Measurements from ENCODE around the gene MFSD12. TPM values are rescaled to one million over a fixed set of nuclear protein-coding genes. Genes with fewer than 3 reads are reported as not detected.
"Not testable (repeated sequence)": the region's sequence is repeated elsewhere in the genome, so short reads cannot be mapped to it uniquely, and the experiment has no call there.

MFSD12 gene
- total RNA-seq, 1 donor from 2014 or later, result 136 TPM

DNA sequence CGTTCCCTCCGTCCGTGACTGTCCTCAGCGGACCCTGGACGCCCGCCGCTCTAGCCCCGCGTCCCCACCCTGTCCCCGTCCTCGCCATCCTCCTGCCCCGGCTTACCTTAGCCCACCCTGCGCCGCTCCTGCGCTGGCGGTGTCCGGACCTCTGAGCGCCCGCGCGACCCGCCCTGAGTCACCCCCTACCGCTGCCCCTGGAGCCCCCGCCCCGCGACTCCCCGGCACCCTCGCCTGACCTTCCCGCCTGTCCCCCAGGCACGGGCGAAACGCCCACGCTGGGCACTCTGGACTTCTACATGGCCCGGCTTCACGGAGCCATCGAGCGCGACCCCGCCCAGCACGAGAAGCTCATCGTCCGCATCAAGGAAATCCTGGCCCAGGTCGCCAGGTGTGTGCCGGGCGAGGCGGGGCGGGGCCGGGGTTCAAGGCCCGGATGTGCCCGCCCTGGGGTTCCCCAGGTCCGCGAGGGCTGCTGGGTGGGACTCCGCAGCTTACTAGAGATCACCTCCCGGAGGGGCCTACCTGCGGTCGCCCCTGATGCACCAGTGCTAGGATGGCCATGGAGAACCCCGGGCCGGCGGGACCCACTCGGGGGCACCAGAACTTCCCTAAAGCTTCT lies 20.4 kb upstream of the MFSD12 start:
- H3K4me3 Mint-ChIP-seq, result no peak overlapping the region
- H3K4me1 Mint-ChIP-seq (ENCODE audit: low read depth), result no peaks in the 10 kb centered on the region
- no peak for DNase-seq (ENCODE audit: low spot score)
- peaks cover 2% of the 10 kb centered on the region for H3K27me3 Mint-ChIP-seq (ENCODE audit: insufficient read depth)
- H3K36me3 Mint-ChIP-seq (ENCODE audit: low read depth), result peaks cover 9% of the 10 kb centered on the region
- intact Hi-C loops (cut with micrococcal nuclease), result no loop called here
- no peak overlapping the region for H3K27ac Mint-ChIP-seq
- no peaks in the 10 kb centered on the region for H3K9me3 Mint-ChIP-seq

DNA sequence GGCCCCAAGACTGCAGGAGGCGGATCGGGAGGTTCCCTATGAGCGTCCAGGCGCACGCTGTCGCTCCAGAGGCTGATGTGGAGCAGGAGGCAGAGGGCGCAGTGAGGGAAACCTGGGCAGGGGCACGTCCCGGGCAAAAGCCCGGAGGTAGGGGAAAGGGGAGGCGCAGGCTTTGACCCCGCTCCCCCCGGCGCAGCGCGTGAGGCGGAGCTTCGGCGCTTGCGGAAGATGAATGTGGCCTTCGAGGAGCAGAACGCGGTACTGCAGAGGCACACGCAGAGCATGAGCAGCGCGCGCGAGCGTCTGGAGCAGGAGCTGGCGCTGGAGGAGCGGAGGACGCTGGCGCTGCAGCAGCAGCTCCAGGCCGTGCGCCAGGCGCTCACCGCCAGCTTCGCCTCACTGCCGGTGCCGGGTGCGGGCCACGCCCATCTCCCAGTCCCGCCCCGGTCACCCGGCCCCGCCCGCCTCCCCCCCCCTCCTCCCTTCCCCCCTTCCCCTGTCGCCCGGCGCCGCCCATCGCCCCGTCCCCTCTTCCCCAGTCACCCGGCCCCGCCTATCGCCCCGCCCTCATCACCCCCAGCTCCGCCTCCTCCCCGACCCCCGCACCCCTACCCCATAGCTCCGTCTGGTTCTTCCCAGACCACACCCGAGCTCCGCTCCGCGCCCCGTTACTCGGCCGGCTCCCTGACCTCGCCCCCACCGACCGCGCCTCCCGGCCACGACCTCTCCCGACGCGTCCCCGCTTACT lies 19.5 kb upstream of the MFSD12 start:
- peaks cover 9% of the 10 kb centered on the region for H3K36me3 Mint-ChIP-seq (ENCODE audit: low read depth)
- H3K27me3 Mint-ChIP-seq (ENCODE audit: insufficient read depth), result peaks cover 2% of the 10 kb centered on the region
- H3K4me3 Mint-ChIP-seq, result no peak overlapping the region
- H3K27ac Mint-ChIP-seq, result no peak overlapping the region
- H3K4me1 Mint-ChIP-seq (ENCODE audit: low read depth), result no peaks in the 10 kb centered on the region
- no peaks in the 10 kb centered on the region for H3K9me3 Mint-ChIP-seq
- DNase-seq (ENCODE audit: low spot score), result no peak
- intact Hi-C loops (cut with micrococcal nuclease), result no loop called here

DNA sequence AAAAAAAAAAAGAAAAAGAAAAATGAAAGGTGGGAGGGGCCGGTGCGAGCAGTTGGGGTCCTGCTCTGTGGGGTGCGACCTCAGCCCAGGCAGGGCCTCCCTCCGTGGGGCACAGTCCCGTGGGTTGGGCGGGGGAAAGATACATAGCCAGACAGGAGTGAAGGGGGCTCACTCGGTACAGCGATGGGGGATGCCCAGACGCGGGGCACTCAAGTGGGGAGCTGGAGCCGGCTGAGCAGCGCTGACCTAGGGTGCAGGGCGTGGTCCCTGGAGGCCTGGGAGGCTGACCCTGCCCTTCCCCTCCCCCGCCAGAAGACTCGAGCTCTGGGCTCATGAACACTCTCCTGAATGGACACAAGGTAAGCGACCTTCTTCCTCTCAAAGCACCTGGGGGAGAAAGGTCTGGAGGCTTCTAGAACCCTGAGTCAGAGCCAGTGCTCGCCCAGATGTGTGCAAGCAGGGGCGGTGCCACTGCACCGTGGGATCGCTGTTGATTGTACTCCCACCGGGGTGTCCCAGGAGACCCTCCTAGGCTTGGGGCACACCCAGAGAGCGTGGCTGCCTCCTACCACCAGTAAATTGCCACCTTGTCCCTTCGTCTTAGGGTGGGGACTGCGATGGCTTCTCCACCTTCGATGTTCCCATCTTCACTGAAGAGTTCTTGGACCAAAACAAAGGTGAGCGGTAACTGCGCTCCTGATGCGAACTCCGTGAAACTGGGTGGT lies 18.7 kb upstream of the MFSD12 start:
- H3K9me3 Mint-ChIP-seq, result no peaks in the 10 kb centered on the region
- H3K27me3 Mint-ChIP-seq (ENCODE audit: insufficient read depth), result peaks cover 2% of the 10 kb centered on the region
- intact Hi-C loops (cut with micrococcal nuclease), result no loop called here
- H3K36me3 Mint-ChIP-seq (ENCODE audit: low read depth), result peaks cover 9% of the 10 kb centered on the region
- no peaks in the 10 kb centered on the region for H3K4me1 Mint-ChIP-seq (ENCODE audit: low read depth)
- H3K27ac Mint-ChIP-seq, result no peak overlapping the region
- no peak overlapping the region for H3K4me3 Mint-ChIP-seq
- DNase-seq (ENCODE audit: low spot score), result no peak

DNA sequence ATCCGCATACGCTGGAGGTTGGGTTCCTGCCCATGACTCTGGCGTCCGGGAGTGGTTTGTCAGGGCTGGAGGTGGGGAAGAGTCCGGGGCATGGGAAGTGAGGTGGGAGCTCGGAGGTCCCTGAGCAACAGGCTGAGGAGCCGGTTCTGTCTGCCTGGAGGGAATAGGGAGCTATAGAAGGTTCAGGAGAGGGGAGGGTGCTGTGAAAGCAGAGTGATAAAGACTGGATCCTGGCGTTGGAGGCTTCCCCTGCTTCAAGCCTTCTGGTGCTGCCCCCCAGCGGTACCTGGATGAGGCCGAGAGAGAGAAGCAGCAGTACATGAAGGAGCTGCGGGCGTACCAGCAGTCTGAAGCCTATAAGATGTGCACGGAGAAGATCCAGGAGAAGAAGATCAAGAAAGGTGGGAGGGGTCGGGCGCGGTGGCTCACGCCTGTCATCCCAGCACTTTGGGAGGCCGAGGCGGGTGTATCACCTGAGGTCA lies 17.9 kb upstream of the MFSD12 start:
- DNase-seq (ENCODE audit: low spot score), result no peak
- intact Hi-C loops (cut with micrococcal nuclease), result no loop called here
- Mint-ChIP-seq H3K4me1 (ENCODE audit: low read depth) (no peaks in the 10 kb centered on the region), H3K27ac (no peak overlapping the region), H3K36me3 (ENCODE audit: low read depth) (peaks cover 9% of the 10 kb centered on the region), H3K9me3 (no peaks in the 10 kb centered on the region), H3K4me3 (no peak overlapping the region), H3K27me3 (ENCODE audit: insufficient read depth) (peaks cover 2% of the 10 kb centered on the region)

DNA sequence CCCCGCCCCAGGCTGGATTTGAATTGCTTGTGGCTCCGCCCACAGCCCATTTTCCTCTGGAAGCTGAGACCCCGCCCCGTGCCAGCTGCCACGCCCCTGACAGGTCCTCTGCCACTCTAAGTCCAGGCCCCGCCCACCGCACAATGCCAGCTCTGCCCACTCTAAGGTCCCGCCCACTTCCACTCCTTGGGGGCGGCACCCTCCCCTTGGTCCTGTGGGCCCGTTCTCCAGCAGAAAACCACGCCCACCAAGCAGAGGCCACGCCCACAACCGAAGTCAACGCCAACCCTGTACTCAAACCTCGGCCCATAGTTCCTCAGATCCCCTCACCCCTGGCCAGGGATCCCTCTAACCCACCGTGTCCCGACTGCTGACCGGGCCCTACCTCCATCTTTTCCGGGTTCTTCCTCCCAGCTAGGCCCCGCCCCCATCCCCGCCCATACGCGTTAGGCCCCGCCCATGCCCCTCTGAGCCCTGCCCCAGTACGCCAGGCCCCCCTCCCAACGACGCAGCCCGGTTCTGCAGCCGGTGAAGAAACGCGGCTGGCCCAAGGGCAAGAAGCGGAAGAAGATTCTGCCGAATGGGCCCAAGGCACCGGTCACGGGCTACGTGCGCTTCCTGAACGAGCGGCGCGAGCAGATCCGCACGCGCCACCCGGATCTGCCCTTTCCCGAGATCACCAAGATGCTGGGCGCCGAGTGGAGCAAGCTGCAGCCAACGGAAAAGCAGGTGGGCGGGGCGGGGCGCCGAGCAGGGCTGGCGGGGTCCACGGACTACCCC lies 16.7 kb upstream of the MFSD12 start:
- Mint-ChIP-seq H3K4me1 (ENCODE audit: low read depth) (no peaks in the 10 kb centered on the region), H3K9me3 (no peaks in the 10 kb centered on the region), H3K27me3 (ENCODE audit: insufficient read depth) (peaks cover 2% of the 10 kb centered on the region), H3K36me3 (ENCODE audit: low read depth) (peaks cover 9% of the 10 kb centered on the region), H3K27ac (peak overlapping the region; percentile 74), H3K4me3 (peak overlapping the region; percentile 85)
- peak; percentile 86 for DNase-seq (ENCODE audit: low spot score)
- intact Hi-C loops (cut with micrococcal nuclease), result loop anchor here (2.0 to 5.0 kb wide), 6 partner anchors 289 to 1922 kb away; partner anchors contain the start of genes MPND and TCF3

DNA sequence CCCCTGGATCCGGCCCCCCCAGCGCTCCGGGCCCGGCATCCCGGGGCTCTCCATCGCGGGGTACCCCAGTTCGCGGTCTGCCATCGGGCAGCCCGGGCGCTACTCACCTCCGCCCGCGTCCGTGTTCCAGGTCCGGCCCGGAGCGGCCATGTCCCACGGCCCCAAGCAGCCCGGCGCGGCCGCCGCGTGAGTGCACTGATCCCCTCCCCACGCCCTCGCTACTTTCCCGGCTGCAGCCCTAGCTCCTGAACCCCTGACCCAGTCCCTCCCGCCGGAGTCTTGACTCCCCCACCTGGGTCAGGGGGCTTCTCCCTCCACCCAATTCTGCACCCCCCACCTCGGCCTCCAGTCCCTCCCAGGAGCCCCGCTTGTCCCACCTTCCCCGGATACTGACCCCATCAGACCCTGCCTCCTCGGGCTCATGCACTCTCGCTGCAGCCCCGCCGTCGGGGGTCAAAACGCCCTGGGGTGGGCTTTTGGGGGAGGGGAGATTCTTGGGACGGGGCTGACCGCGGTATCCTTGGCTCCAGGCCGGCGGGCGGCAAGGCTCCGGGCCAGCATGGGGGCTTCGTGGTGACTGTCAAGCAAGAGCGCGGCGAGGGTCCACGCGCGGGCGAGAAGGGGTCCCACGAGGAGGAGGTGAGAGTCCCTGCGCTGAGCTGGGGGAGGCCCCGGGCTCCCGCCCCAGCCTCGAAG lies 15.9 kb upstream of the MFSD12 start:
- H3K9me3 Mint-ChIP-seq, result no peaks in the 10 kb centered on the region
- peaks cover 9% of the 10 kb centered on the region for H3K36me3 Mint-ChIP-seq (ENCODE audit: low read depth)
- peak overlapping the region; percentile 74 for H3K27ac Mint-ChIP-seq
- intact Hi-C loops (cut with micrococcal nuclease), result loop anchor here (2.0 to 5.0 kb wide), 6 partner anchors 289 to 1921 kb away; partner anchors contain the start of genes MPND and TCF3
- H3K27me3 Mint-ChIP-seq (ENCODE audit: insufficient read depth), result peaks cover 2% of the 10 kb centered on the region
- peak overlapping the region; percentile 85 for H3K4me3 Mint-ChIP-seq
- H3K4me1 Mint-ChIP-seq (ENCODE audit: low read depth), result no peaks in the 10 kb centered on the region
- no peak for DNase-seq (ENCODE audit: low spot score)

DNA sequence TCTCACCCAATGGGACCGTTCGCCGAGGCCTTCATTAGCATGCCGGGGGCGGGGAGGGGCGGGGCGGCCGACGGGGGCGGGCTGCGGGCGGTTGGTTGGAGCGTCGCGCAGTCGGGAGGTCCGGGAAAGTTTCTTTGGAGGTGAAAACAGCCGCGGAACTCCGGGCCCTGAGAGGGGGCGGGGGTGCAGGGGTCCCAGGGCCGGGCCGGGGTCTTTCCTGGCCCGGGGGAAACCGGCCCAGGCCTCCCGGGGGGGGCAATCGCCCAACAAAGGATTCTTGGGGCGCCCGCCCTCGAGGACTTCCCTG lies 15.4 kb upstream of the MFSD12 start, which contains the start of gene HMG20B:
Gene HMG20B (plus strand): TSS at position 90 of the 307 bp plus-strand sequence. CDS start 366 bp downstream, outside the sequence.
- no peaks in the 10 kb centered on the region for H3K4me1 Mint-ChIP-seq (ENCODE audit: low read depth)
- intact Hi-C loops (cut with micrococcal nuclease), result loop anchor here (1.0 to 5.0 kb wide), 10 partner anchors 16 to 1921 kb away; partner anchors contain the start of genes FZR1, MFSD12, MPND and TCF3
- DNase-seq (ENCODE audit: low spot score), result no peak
- H3K36me3 Mint-ChIP-seq (ENCODE audit: low read depth), result peaks cover 9% of the 10 kb centered on the region
- H3K4me3 Mint-ChIP-seq, result peak within 1 kb of the TSS; percentile 85
- H3K9me3 Mint-ChIP-seq, result no peaks in the 10 kb centered on the region
- peaks cover 2% of the 10 kb centered on the region for H3K27me3 Mint-ChIP-seq (ENCODE audit: insufficient read depth)
- H3K27ac Mint-ChIP-seq, result peak within 1 kb of the TSS; percentile 75

DNA sequence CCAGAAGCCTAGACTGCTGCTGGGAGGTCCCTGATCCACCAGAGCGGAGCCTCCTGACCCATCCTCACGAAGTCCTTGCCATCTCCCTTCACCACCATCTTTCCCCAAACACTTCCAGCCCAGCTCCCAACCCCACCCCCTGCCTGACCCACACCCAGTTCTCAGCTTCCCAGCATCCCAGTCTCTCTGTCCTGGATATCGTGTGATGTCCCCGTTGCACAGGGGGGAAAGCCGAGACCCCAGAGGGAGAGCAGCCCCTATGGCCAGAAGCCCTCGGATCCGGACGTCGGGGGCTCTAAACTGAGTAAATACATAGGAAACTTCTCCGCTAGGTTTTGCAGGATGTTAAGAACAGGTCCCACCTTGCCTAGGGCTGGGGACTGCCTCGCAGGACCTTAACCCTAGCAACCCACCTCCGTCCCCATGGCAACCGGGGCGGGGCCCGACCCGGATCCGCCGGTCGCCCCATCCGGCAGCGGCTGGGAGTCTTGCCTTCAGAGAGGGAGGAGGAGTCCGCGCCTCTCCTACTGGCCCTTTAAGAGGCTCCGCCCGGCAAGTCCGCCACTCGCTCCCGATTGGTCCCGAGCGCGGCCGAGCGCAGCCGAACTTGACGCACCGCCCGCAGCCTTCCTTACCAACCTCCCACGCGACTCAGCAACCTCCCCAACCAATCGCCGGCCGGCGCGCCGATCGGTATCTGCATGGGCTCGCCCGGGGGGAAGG lies 14.9 kb upstream of the MFSD12 start:
- Mint-ChIP-seq H3K27me3 (ENCODE audit: insufficient read depth) (peaks cover 2% of the 10 kb centered on the region), H3K9me3 (no peaks in the 10 kb centered on the region), H3K4me3 (peak overlapping the region; percentile 77), H3K27ac (peak overlapping the region; percentile 75), H3K36me3 (ENCODE audit: low read depth) (peaks cover 9% of the 10 kb centered on the region), H3K4me1 (ENCODE audit: low read depth) (no peaks in the 10 kb centered on the region)
- peak; percentile 99 for DNase-seq (ENCODE audit: low spot score)
- intact Hi-C loops (cut with micrococcal nuclease), result loop anchor here (1.0 to 5.0 kb wide), 10 partner anchors 15 to 1920 kb away; partner anchors contain the start of genes FZR1, MFSD12, MPND and TCF3

DNA sequence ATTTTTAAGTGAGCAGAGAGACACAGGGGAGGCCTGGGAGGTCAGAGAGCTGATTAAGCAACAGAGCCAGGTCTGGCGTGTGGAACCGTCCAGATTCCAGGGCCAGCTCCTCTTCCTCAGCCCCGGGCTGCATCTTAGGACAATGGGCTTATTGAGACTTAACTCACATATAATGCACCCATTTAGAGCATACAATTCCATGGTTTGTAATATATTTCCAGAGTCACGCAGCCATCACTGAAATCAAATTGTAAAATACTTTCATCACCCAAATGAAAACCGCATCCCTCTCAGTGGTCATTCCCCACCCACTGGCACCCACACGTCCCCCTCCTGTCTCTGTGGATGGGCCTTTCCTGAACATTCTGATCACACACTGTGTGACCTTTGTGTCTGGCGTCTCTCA lies 13.2 kb upstream of the MFSD12 start:
- no peak for DNase-seq (ENCODE audit: low spot score)
- Mint-ChIP-seq H3K27ac (no peak overlapping the region), H3K4me3 (no peak overlapping the region), H3K4me1 (ENCODE audit: low read depth) (no peaks in the 10 kb centered on the region), H3K9me3 (no peaks in the 10 kb centered on the region), H3K27me3 (ENCODE audit: insufficient read depth) (peaks cover 2% of the 10 kb centered on the region), H3K36me3 (ENCODE audit: low read depth) (peaks cover 9% of the 10 kb centered on the region)
- intact Hi-C loops (cut with micrococcal nuclease), result loop anchor here (5.0 kb wide), 1 partner anchor 1918 kb away; the partner anchor contains the start of gene TCF3

DNA sequence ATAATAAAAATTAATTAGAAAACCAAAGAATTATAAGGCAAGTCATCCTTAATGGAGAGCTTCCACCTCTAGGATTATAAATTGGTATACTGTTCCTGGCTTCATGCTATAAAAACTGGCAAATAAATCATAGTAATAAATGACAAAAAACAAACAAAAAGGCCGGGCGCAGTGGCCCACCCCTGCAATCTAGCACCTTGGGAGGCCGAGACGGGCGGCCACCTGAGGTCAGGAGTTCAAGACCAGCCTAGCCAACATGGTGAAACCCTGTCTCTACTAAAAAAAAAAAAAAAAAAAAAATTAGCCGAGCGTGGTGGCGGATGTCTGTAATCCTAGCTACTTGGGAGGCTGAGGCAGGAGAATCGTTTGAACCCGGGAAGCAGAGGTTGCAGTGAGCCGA lies 12.7 kb upstream of the MFSD12 start:
- not testable (repeated sequence) for H3K27me3 Mint-ChIP-seq (ENCODE audit: insufficient read depth); H3K36me3 Mint-ChIP-seq (ENCODE audit: low read depth); H3K4me3 Mint-ChIP-seq; H3K27ac Mint-ChIP-seq; H3K4me1 Mint-ChIP-seq (ENCODE audit: low read depth); H3K9me3 Mint-ChIP-seq; DNase-seq (ENCODE audit: low spot score)
- intact Hi-C loops (cut with micrococcal nuclease), result loop anchor here (5.0 kb wide), 1 partner anchor 1918 kb away; the partner anchor contains the start of gene TCF3

DNA sequence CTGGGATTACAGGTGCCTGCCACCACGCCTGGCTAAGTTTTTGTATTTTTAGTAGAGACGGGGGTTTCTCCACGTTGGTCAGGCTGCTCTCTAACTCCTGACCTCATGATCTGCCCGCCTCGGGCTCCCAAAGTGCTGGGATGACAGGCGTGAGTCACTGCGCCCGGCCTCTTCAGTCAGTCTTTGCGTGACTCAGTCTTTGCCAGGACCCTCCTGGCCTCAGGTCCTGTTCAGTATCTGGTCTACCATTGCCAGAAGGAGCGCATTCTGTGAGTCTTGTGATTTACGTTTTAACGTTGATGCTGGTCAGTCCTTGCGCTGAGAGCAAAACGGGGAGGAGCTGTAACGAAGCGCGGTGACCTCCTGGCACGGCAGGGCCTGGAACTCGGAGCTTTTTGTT lies 7.8 kb upstream of the MFSD12 start:
- no peaks in the 10 kb centered on the region for H3K4me1 Mint-ChIP-seq (ENCODE audit: low read depth)
- H3K36me3 Mint-ChIP-seq (ENCODE audit: low read depth), result no peaks in the 10 kb centered on the region
- no peak for DNase-seq (ENCODE audit: low spot score)
- intact Hi-C loops (cut with micrococcal nuclease), result no loop called here
- H3K4me3 Mint-ChIP-seq, result no peak overlapping the region
- no peak overlapping the region for H3K27ac Mint-ChIP-seq
- H3K9me3 Mint-ChIP-seq, result no peaks in the 10 kb centered on the region
- H3K27me3 Mint-ChIP-seq (ENCODE audit: insufficient read depth), result peaks cover 1% of the 10 kb centered on the region
